NT2/D1 (cell line): ENCODE measurements around the gene MCCC1.

ENCODE experiments used
- SUZ12 ChIP-seq: IDR thresholded peaks from 2 replicates; pipeline ENCODE4 v1.6.1; 2011; ENCODE audit not compliant: insufficient read length, insufficient read depth; ENCODE audit errors: extremely low read depth
- YY1 ChIP-seq: IDR thresholded peaks from 2 replicates; pipeline ENCODE4 v1.6.1; 2011; ENCODE audit not compliant: insufficient read length, insufficient read depth
- ZNF274 ChIP-seq: IDR thresholded peaks from 2 replicates; pipeline ENCODE4 v1.6.1; 2011; ENCODE audit warnings: mild to moderate bottlenecking, low read depth, low read length

GRCh38 chr3:183028416-183028815 is 70.9 kb downstream of the MCCC1 start:
- TF ChIP-seq SUZ12 = no peak
- TF ChIP-seq ZNF274 = no peak
- no peak for TF ChIP-seq YY1
